CD8-positive, alpha-beta memory T cell (primary cell): ENCODE results near the gene ATP6V1F. TPM values are rescaled to one million over a fixed set of nuclear protein-coding genes. Genes with fewer than 3 reads are reported as not detected.

Experiments
- CTCF ChIA-PET: fragments of 350-600 bp; sonication (Branson Sonifier 250); formaldehyde crosslinking; loops from one replicate; lab custom pipeline; 2021; ENCODE audit warnings: antibody characterized with exemption; lab: Charles Lee
- POLR2A ChIA-PET: fragments of 350-600 bp; sonication (Branson Sonifier 250); formaldehyde crosslinking; loops from one replicate; lab custom pipeline; 2021; ENCODE audit warnings: antibody characterized with exemption; lab: Charles Lee
- DNase-seq, 5 donors: peaks; one replicate each; pipeline versions ENCODE4 v3.0.0 to v3.0.0-alpha.2; 2020 to 2022; ENCODE audit warnings: mixed read lengths in 1 of 5
- H3K27ac ChIP-seq: one replicate; pipeline ENCODE4 v1.7.0; 2013; ENCODE audit warnings: low read depth, mild to moderate bottlenecking, low read length, moderate library complexity
- H3K27me3 ChIP-seq: 2 replicates; pipeline ENCODE4 v1.7.0; 2013; ENCODE audit warnings: low read length, mild to moderate bottlenecking; ENCODE audit not compliant: insufficient read depth, poor library complexity, severe bottlenecking
- H3K36me3 ChIP-seq: 2 replicates; pipeline ENCODE4 v1.7.0; 2013; ENCODE audit warnings: mild to moderate bottlenecking, low read length, moderate library complexity; ENCODE audit not compliant: insufficient read depth
- H3K4me1 ChIP-seq: 2 replicates; pipeline ENCODE4 v1.7.0; 2013; ENCODE audit warnings: mild to moderate bottlenecking, low read length, moderate library complexity; ENCODE audit not compliant: insufficient read depth
- H3K4me3 ChIP-seq: 2 replicates; pipeline ENCODE4 v1.7.0; 2013; ENCODE audit warnings: mild to moderate bottlenecking, low read length
- H3K9me3 ChIP-seq: 2 replicates; pipeline ENCODE4 v1.7.0; 2013; ENCODE audit warnings: mild to moderate bottlenecking, low read length
- H3K27ac Mint-ChIP-seq, 8 donors: one replicate each; pipeline ENCODE4 v1.8.0; 2020 to 2021; ENCODE audit warnings: mixed read lengths in 8 of 8, mild to moderate bottlenecking in 6 of 8, inconsistent platforms in 3 of 8, moderate library complexity in 3 of 8
- H3K27me3 Mint-ChIP-seq, 2 donors: one replicate each; pipeline ENCODE4 v1.8.0; 2020 to 2021; ENCODE audit warnings: mixed read lengths in 2 of 2, mild to moderate bottlenecking in 1 of 2, moderate library complexity in 1 of 2
- H3K36me3 Mint-ChIP-seq, 3 donors: one replicate each; pipeline ENCODE4 v1.8.0; 2020 to 2021; ENCODE audit warnings: mixed read lengths in 3 of 3, inconsistent platforms in 1 of 3, mild to moderate bottlenecking in 1 of 3
- H3K4me1 Mint-ChIP-seq, 3 donors: one replicate each; pipeline ENCODE4 v1.8.0; 2020 to 2021; ENCODE audit warnings: mixed read lengths in 3 of 3, inconsistent platforms in 1 of 3, mild to moderate bottlenecking in 1 of 3
- H3K4me3 Mint-ChIP-seq, 7 donors: one replicate each; pipeline ENCODE4 v1.8.0; 2020 to 2021; ENCODE audit warnings: mixed read lengths in 7 of 7, mild to moderate bottlenecking in 6 of 7, moderate library complexity in 4 of 7, inconsistent platforms in 2 of 7
- H3K9me3 Mint-ChIP-seq, 5 donors: one replicate each; pipeline ENCODE4 v1.8.0; 2020 to 2022; ENCODE audit warnings: mixed read lengths in 5 of 5, mild to moderate bottlenecking in 3 of 5, moderate library complexity in 2 of 5, inconsistent platforms in 1 of 5
- polyA plus RNA-seq: library from polyadenylated mRNA; unstranded; fragments of 300-500 nt; fragmentation: Illumina TruSeq; gene quantifications from one replicate; pipeline ENCODE4 v1.2.3, GENCODE V29; 2021
- total RNA-seq, 2 experiments: library from RNA; stranded (reverse); gene quantifications; one replicate each; pipeline ENCODE4 v1.2.3, GENCODE V29; 2021

The ATP6V1F gene
- total and polyA plus RNA-seq, 3 experiments from 2014 or later = 145 to 295 (median 147) TPM

GRCh38 chr7:128827248-128827958, 35.3 kb upstream of the ATP6V1F start:
- H3K27me3 Mint-ChIP-seq = peaks cover 34 to 45% of the 10 kb centered on the region in 2 donors
- CTCF ChIA-PET = no interaction called here

GRCh38 chr7:128827971-128828711, 34.5 kb upstream of the ATP6V1F start:
- H3K4me1 ChIP-seq = peaks cover 7% of the 10 kb centered on the region
- H3K4me3 ChIP-seq = no peak overlapping the region
- Mint-ChIP-seq H3K9me3 (no peaks in the 10 kb centered on the region), H3K27me3 (peaks cover 34 to 45% of the 10 kb centered on the region in 2 donors), H3K4me3 (peak overlapping the region in 2 of 7 donors; percentile 45 to 69), H3K36me3 (no peaks in the 10 kb centered on the region), H3K27ac (no peak overlapping the region), H3K4me1 (peaks cover 6 to 21% (median 12%) of the 10 kb centered on the region in 3 donors)
- no peaks in the 10 kb centered on the region for H3K9me3 ChIP-seq
- CTCF ChIA-PET = no interaction called here
- DNase-seq = no peak
- POLR2A ChIA-PET = no interaction called here
- peaks cover 15% of the 10 kb centered on the region for H3K27me3 ChIP-seq
- H3K27ac ChIP-seq = peak overlapping the region; percentile 24
- H3K36me3 ChIP-seq = no peaks in the 10 kb centered on the region

More at GRCh38 chr7:128827248-128827958, 35.3 kb upstream of the ATP6V1F start:
- no peak overlapping the region for H3K27ac ChIP-seq
- peaks cover 15% of the 10 kb centered on the region for H3K27me3 ChIP-seq
- DNase-seq = no peak
- Mint-ChIP-seq H3K4me3 (no peak overlapping the region), H3K27ac (no peak overlapping the region), H3K9me3 (no peaks in the 10 kb centered on the region), H3K4me1 (peaks cover 6 to 21% (median 12%) of the 10 kb centered on the region in 3 donors), H3K36me3 (peaks cover 0 to under 1% (median 0%) of the 10 kb centered on the region in 3 donors)
- POLR2A ChIA-PET = no interaction called here
- H3K9me3 ChIP-seq = no peaks in the 10 kb centered on the region
- peaks cover 7% of the 10 kb centered on the region for H3K4me1 ChIP-seq
- H3K36me3 ChIP-seq = no peaks in the 10 kb centered on the region
- H3K4me3 ChIP-seq = no peak overlapping the region

- H3K4me1 Mint-ChIP-seq = peaks cover 6 to 21% (median 12%) of the 10 kb centered on the region in 3 donors
- DNase-seq = no peak
- H3K9me3 ChIP-seq = no peaks in the 10 kb centered on the region
- peak overlapping the region in 5 of 7 donors; percentile 48 to 70 (median 61) for H3K4me3 Mint-ChIP-seq
- H3K4me3 ChIP-seq = no peak overlapping the region
- CTCF ChIA-PET = no interaction called here
- peaks cover 34 to 45% of the 10 kb centered on the region in 2 donors for H3K27me3 Mint-ChIP-seq
- peaks cover 7% of the 10 kb centered on the region for H3K4me1 ChIP-seq
- H3K27ac Mint-ChIP-seq = no peak overlapping the region
- H3K9me3 Mint-ChIP-seq = no peaks in the 10 kb centered on the region
- POLR2A ChIA-PET = no interaction called here
- H3K36me3 ChIP-seq = no peaks in the 10 kb centered on the region
- peaks cover 15% of the 10 kb centered on the region for H3K27me3 ChIP-seq
- no peaks in the 10 kb centered on the region for H3K36me3 Mint-ChIP-seq
- no peak overlapping the region for H3K27ac ChIP-seq
Measured at GRCh38 chr7:128829391-128830166, 33.1 kb upstream of the ATP6V1F start.

- Histone ChIP-seq H3K4me3 (peak within 1 kb of the TSS; percentile 47), H3K27ac (peak within 1 kb of the TSS; percentile 74), H3K4me1 (peaks cover 7% of the 10 kb centered on the region), H3K27me3 (peaks cover 15% of the 10 kb centered on the region), H3K36me3 (no peaks in the 10 kb centered on the region), H3K9me3 (no peaks in the 10 kb centered on the region)
- Mint-ChIP-seq H3K27ac (peak within 1 kb of the TSS in 2 of 8 donors; percentile 29 to 43), H3K4me1 (peaks cover 6 to 21% (median 12%) of the 10 kb centered on the region in 3 donors), H3K27me3 (peaks cover 31 to 45% of the 10 kb centered on the region in 2 donors), H3K4me3 (peak within 1 kb of the TSS; percentile 38 to 87 (median 74)), H3K36me3 (no peaks in the 10 kb centered on the region), H3K9me3 (no peaks in the 10 kb centered on the region)
- ChIA-PET POLR2A (interaction anchor here (0.8 kb wide), 1 partner anchor 39 kb away, joined by 4 read pairs; no protein-coding TSS in a partner anchor), CTCF (no interaction called here)
- peak in 2 of 5 donors; percentile 9 to 28 for DNase-seq
Measured at GRCh38 chr7:128830231-128831177, 32.2 kb upstream of the ATP6V1F start, which contains the start of gene FLNC. TSS of gene FLNC (plus strand) at chr7:128830406. CDS start at chr7:128830638, 232 bp downstream.

- ChIA-PET CTCF (interaction anchor here (0.8 kb wide), 1 partner anchor 11 kb away, joined by 3 read pairs; no protein-coding TSS in a partner anchor), POLR2A (interaction anchor here (0.8 kb wide), 1 partner anchor 40 kb away, joined by 4 read pairs; no protein-coding TSS in a partner anchor)
- no peak for DNase-seq
- Mint-ChIP-seq H3K27me3 (peaks cover 27 to 39% of the 10 kb centered on the region in 2 donors), H3K27ac (peak overlapping the region in 1 of 8 donors; percentile 43), H3K4me1 (peaks cover 6 to 21% (median 12%) of the 10 kb centered on the region in 3 donors), H3K9me3 (no peaks in the 10 kb centered on the region), H3K4me3 (peak overlapping the region in 6 of 7 donors; percentile 47 to 70 (median 57)), H3K36me3 (no peaks in the 10 kb centered on the region)
- Histone ChIP-seq H3K27ac (peak overlapping the region; percentile 74), H3K36me3 (no peaks in the 10 kb centered on the region), H3K4me3 (no peak overlapping the region), H3K9me3 (no peaks in the 10 kb centered on the region), H3K4me1 (peaks cover 7% of the 10 kb centered on the region), H3K27me3 (peaks cover 15% of the 10 kb centered on the region)
Measured at GRCh38 chr7:128831178-128831993, 31.3 kb upstream of the ATP6V1F start.

GRCh38 chr7:128831994-128832879, 30.4 kb upstream of the ATP6V1F start:
- Histone ChIP-seq H3K27me3 (peaks cover 15% of the 10 kb centered on the region), H3K4me3 (no peak overlapping the region), H3K9me3 (no peaks in the 10 kb centered on the region), H3K4me1 (peaks cover 7% of the 10 kb centered on the region), H3K36me3 (no peaks in the 10 kb centered on the region), H3K27ac (peak overlapping the region; percentile 74)
- H3K9me3 Mint-ChIP-seq = no peaks in the 10 kb centered on the region
- DNase-seq = no peak
- ChIA-PET POLR2A (no interaction called here), CTCF (interaction anchor here (0.8 to 1.4 kb wide), 2 partner anchors 10 to 12 kb away, joined by 3 to 4 read pairs; no protein-coding TSS in a partner anchor)
- H3K36me3 Mint-ChIP-seq = no peaks in the 10 kb centered on the region
- peak overlapping the region in 1 of 8 donors; percentile 33 for H3K27ac Mint-ChIP-seq
- peaks cover 20 to 31% of the 10 kb centered on the region in 2 donors for H3K27me3 Mint-ChIP-seq
- peak overlapping the region in 1 of 7 donors; percentile 70 for H3K4me3 Mint-ChIP-seq
- peaks cover 6 to 21% (median 12%) of the 10 kb centered on the region in 3 donors for H3K4me1 Mint-ChIP-seq
